Neuron (in vitro differentiated cells): Measurements from ENCODE around the gene KDELR3.

ENCODE experiments used
- H2AFZ ChIP-seq: one replicate; pipeline ENCODE4 v1.6.1; 2013; ENCODE audit warnings: low read depth, mild to moderate bottlenecking, inconsistent platforms, low read length, moderate library complexity
- H3K27me3 ChIP-seq: one replicate; pipeline ENCODE4 v1.6.1; 2013; ENCODE audit warnings: low read length; ENCODE audit not compliant: insufficient read depth
- H3K36me3 ChIP-seq: one replicate; pipeline ENCODE4 v1.6.1; 2013; ENCODE audit warnings: low read length; ENCODE audit not compliant: insufficient read depth
- H3K4me1 ChIP-seq: one replicate; pipeline ENCODE4 v1.6.1; 2013; ENCODE audit warnings: low read length; ENCODE audit not compliant: insufficient read depth
- H3K4me3 ChIP-seq: 2 replicates; pipeline ENCODE4 v1.5.1; 2013; ENCODE audit warnings: mild to moderate bottlenecking, low read length, moderate library complexity
- H3K9me3 ChIP-seq: one replicate; pipeline ENCODE4 v1.6.1; 2013; ENCODE audit warnings: low read length

Gene KDELR3

GRCh38 chr22:38487946-38488345 is 20.1 kb downstream of the KDELR3 start:
- Histone ChIP-seq H3K4me1 (no peaks in the 10 kb centered on the region), H3K9me3 (no peaks in the 10 kb centered on the region), H3K27me3 (no peaks in the 10 kb centered on the region), H2AFZ (no peak overlapping the region), H3K4me3 (no peak overlapping the region), H3K36me3 (peaks cover 93% of the 10 kb centered on the region)

GRCh38 chr22:38489142-38489541 is 21.2 kb downstream of the KDELR3 start:
- H3K36me3 ChIP-seq = peaks cover 93% of the 10 kb centered on the region

GRCh38 chr22:38489561-38490145 is 21.8 kb downstream of the KDELR3 start:
- Histone ChIP-seq H3K27me3 (no peaks in the 10 kb centered on the region), H2AFZ (no peak overlapping the region), H3K9me3 (no peaks in the 10 kb centered on the region), H3K4me1 (no peaks in the 10 kb centered on the region), H3K36me3 (peaks cover 93% of the 10 kb centered on the region), H3K4me3 (no peak overlapping the region)

More at GRCh38 chr22:38489142-38489541, 21.2 kb downstream of the KDELR3 start:
- Histone ChIP-seq H3K4me3 (no peak overlapping the region), H2AFZ (no peak overlapping the region), H3K9me3 (no peaks in the 10 kb centered on the region), H3K4me1 (no peaks in the 10 kb centered on the region), H3K27me3 (no peaks in the 10 kb centered on the region)

- Histone ChIP-seq H3K27me3 (no peaks in the 10 kb centered on the region), H3K9me3 (no peaks in the 10 kb centered on the region), H3K4me1 (no peaks in the 10 kb centered on the region), H3K36me3 (peaks cover 92% of the 10 kb centered on the region), H2AFZ (no peak overlapping the region), H3K4me3 (no peak overlapping the region)
Measured at GRCh38 chr22:38490475-38490874, 22.6 kb downstream of the KDELR3 start.

GRCh38 chr22:38490915-38491314 is 23.0 kb downstream of the KDELR3 start:
- Histone ChIP-seq H2AFZ (no peak overlapping the region), H3K4me1 (no peaks in the 10 kb centered on the region), H3K36me3 (peaks cover 93% of the 10 kb centered on the region), H3K9me3 (no peaks in the 10 kb centered on the region), H3K27me3 (no peaks in the 10 kb centered on the region), H3K4me3 (no peak overlapping the region)

GRCh38 chr22:38491707-38492348 is 23.9 kb downstream of the KDELR3 start:
- H3K4me1 ChIP-seq = no peaks in the 10 kb centered on the region

GRCh38 chr22:38494498-38494897 is 26.6 kb downstream of the KDELR3 start:
- Histone ChIP-seq H3K27me3 (no peaks in the 10 kb centered on the region), H3K4me1 (no peaks in the 10 kb centered on the region), H2AFZ (no peak overlapping the region), H3K36me3 (peaks cover 95% of the 10 kb centered on the region), H3K4me3 (no peak overlapping the region), H3K9me3 (no peaks in the 10 kb centered on the region)

More at GRCh38 chr22:38491707-38492348, 23.9 kb downstream of the KDELR3 start:
- Histone ChIP-seq H3K27me3 (no peaks in the 10 kb centered on the region), H3K4me3 (no peak overlapping the region), H3K36me3 (peaks cover 93% of the 10 kb centered on the region), H3K9me3 (no peaks in the 10 kb centered on the region), H2AFZ (no peak overlapping the region)

GRCh38 chr22:38494939-38495338 is 27.0 kb downstream of the KDELR3 start:
- no peaks in the 10 kb centered on the region for H3K27me3 ChIP-seq
- H3K4me1 ChIP-seq = no peaks in the 10 kb centered on the region
- no peak overlapping the region for H3K4me3 ChIP-seq
- H3K9me3 ChIP-seq = no peaks in the 10 kb centered on the region
- H2AFZ ChIP-seq = no peak overlapping the region
- peaks cover 95% of the 10 kb centered on the region for H3K36me3 ChIP-seq

- Histone ChIP-seq H3K4me3 (no peak overlapping the region), H3K36me3 (peaks cover 94% of the 10 kb centered on the region), H3K9me3 (no peaks in the 10 kb centered on the region)
Measured at GRCh38 chr22:38497869-38498268, 30.0 kb downstream of the KDELR3 start.

GRCh38 chr22:38501797-38502672 is 34.1 kb downstream of the KDELR3 start:
- Histone ChIP-seq H3K4me1 (peaks cover 26% of the 10 kb centered on the region), H3K27me3 (no peaks in the 10 kb centered on the region), H3K4me3 (peak overlapping the region; percentile 96), H3K36me3 (peaks cover 76% of the 10 kb centered on the region), H3K9me3 (no peaks in the 10 kb centered on the region), H2AFZ (no peak overlapping the region)

More at GRCh38 chr22:38497869-38498268, 30.0 kb downstream of the KDELR3 start:
- Histone ChIP-seq H3K4me1 (peaks cover 5% of the 10 kb centered on the region), H2AFZ (no peak overlapping the region), H3K27me3 (no peaks in the 10 kb centered on the region)

- H3K4me3 ChIP-seq = peak overlapping the region; percentile 96
- H3K9me3 ChIP-seq = no peaks in the 10 kb centered on the region
- H3K36me3 ChIP-seq = peaks cover 66% of the 10 kb centered on the region
- peaks cover 26% of the 10 kb centered on the region for H3K4me1 ChIP-seq
- H2AFZ ChIP-seq = no peak overlapping the region
- no peaks in the 10 kb centered on the region for H3K27me3 ChIP-seq
Measured at GRCh38 chr22:38503021-38503420, 35.1 kb downstream of the KDELR3 start.

- peaks cover 47% of the 10 kb centered on the region for H3K36me3 ChIP-seq
- peak overlapping the region; percentile 96 for H3K4me3 ChIP-seq
- no peaks in the 10 kb centered on the region for H3K9me3 ChIP-seq
- peaks cover 26% of the 10 kb centered on the region for H3K4me1 ChIP-seq
- no peaks in the 10 kb centered on the region for H3K27me3 ChIP-seq
- no peak overlapping the region for H2AFZ ChIP-seq
Measured at GRCh38 chr22:38504731-38505540, 37.0 kb downstream of the KDELR3 start.
